Activated T-cell treated with anti-CD3 and anti-CD28 coated beads, Interleukin-2, amount 50 U/mL, for 1 hour (primary cell): ENCODE results near the gene DGLUCY.
"Not testable (repeated sequence)": the region's sequence is repeated elsewhere in the genome, so short reads cannot be mapped to it uniquely, and the experiment has no call there.

ENCODE experiments used
- DNase-seq: peaks from one replicate; pipeline ENCODE4 v3.0.0-alpha.2; 2020

Gene DGLUCY

GRCh38 chr14:91113829-91114078, at the start of gene DGLUCY:
DGLUCY (plus strand) TSS chr14:91114073; CDS start chr14:91160295, 46,222 bp downstream.
- DNase-seq, result no peak

GRCh38 chr14:91065266-91065665, 48.6 kb upstream of the DGLUCY start:
- DNase-seq, result no peak

- DNase-seq, result no peak
These were observed 46.7 kb upstream of the DGLUCY start for GRCh38 chr14:91067186-91067585.

- no peak for DNase-seq
These were observed 45.2 kb upstream of the DGLUCY start for GRCh38 chr14:91068642-91069041.

- DNase-seq, result no peak
These were observed 43.3 kb upstream of the DGLUCY start for GRCh38 chr14:91070572-91070971.

- no peak for DNase-seq
These were observed 38.3 kb upstream of the DGLUCY start for GRCh38 chr14:91075553-91075952.

GRCh38 chr14:91078095-91078737, 35.7 kb upstream of the DGLUCY start:
- no peak for DNase-seq

GRCh38 chr14:91080071-91080470, 33.8 kb upstream of the DGLUCY start:
- no peak for DNase-seq

- DNase-seq, result no peak
These were observed 31.6 kb upstream of the DGLUCY start for GRCh38 chr14:91082282-91082681.

- no peak for DNase-seq
These were observed 29.4 kb upstream of the DGLUCY start for GRCh38 chr14:91084516-91084915.

GRCh38 chr14:91087470-91087869, 26.4 kb upstream of the DGLUCY start:
- not testable (repeated sequence) for DNase-seq

- no peak for DNase-seq
These were observed 25.2 kb upstream of the DGLUCY start for GRCh38 chr14:91088585-91089235.

- no peak for DNase-seq
These were observed 23.8 kb upstream of the DGLUCY start for GRCh38 chr14:91089958-91090535.

GRCh38 chr14:91090743-91091142, 23.1 kb upstream of the DGLUCY start:
- DNase-seq, result no peak

- no peak for DNase-seq
These were observed 21.8 kb upstream of the DGLUCY start for GRCh38 chr14:91092073-91092472.

- not testable (repeated sequence) for DNase-seq
These were observed 20.0 kb upstream of the DGLUCY start for GRCh38 chr14:91093743-91094472.

- no peak for DNase-seq
These were observed 19.1 kb upstream of the DGLUCY start for GRCh38 chr14:91094772-91095171.

- DNase-seq, result no peak
These were observed 18.7 kb upstream of the DGLUCY start for GRCh38 chr14:91095178-91095577.

GRCh38 chr14:91097657-91098056, 16.2 kb upstream of the DGLUCY start:
- not testable (repeated sequence) for DNase-seq

GRCh38 chr14:91098591-91098990, 15.3 kb upstream of the DGLUCY start:
- no peak for DNase-seq

GRCh38 chr14:91100102-91100501, 13.8 kb upstream of the DGLUCY start:
- DNase-seq, result no peak

GRCh38 chr14:91103116-91103515, 10.8 kb upstream of the DGLUCY start:
- no peak for DNase-seq

GRCh38 chr14:91108941-91109611, 4.8 kb upstream of the DGLUCY start:
- peak; percentile 31 for DNase-seq
